Measurements from ENCODE around the gene PALLD.

The PALLD gene

DNA sequence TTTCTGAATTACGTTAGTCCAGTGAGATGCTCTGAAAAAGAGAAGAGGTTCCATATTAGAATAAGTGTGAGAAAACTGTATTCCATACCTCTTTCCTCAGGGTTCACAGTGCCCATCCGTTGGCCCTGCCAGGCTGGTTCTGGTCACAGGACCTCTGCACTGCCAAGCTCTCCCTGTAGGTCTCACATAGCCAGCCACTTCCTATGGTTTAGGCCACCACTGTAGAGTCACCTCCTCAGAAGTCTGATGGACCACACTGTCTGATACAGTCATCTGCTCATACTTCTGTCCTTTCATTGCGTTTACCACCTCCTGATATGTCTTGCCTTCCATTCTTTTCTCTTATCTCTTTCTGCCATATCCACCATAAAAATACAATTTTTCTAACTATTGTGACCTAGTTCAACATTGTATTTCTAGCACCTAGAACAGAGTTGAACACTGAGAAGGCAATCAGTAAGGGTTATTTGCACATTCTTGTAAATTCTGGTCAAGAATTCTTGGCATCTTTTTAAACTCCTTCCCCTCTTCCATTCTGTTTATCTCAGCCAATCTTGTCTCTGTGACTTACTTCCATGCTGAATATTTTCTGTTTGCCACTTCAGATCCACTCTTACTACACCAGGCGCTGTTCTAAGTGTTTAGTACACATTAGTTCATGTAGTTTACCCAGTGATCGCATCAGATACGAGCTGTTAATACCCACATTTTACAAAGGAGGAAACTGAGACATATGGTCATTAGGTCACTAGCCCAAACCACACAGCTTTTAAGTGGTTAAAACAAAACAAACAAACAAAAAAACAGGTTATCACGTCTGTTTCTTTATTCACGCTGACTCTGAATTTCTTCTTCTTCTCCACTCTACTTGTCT, 387.6 kb downstream of the PALLD start:
- DNase-seq = no peak

DNA sequence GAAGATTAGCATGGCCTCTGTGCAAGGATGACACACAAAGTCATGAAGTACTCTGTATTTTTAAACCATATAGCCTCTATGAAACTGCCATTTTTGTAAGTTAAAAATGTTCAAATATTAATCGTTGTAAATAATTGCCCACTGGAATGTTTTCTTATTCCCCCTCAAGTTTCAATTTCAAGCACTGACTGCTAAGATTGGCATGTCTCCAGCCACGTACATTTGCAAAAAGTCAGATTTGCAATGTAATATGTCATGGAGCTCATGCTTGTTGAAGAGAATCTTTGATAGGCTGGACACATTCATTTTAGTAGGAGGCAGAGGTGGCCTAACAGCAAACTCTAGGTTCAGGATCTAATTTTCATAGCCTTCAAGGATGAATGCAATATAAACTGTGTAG, 388.5 kb downstream of the PALLD start:
- no peak for DNase-seq

DNA sequence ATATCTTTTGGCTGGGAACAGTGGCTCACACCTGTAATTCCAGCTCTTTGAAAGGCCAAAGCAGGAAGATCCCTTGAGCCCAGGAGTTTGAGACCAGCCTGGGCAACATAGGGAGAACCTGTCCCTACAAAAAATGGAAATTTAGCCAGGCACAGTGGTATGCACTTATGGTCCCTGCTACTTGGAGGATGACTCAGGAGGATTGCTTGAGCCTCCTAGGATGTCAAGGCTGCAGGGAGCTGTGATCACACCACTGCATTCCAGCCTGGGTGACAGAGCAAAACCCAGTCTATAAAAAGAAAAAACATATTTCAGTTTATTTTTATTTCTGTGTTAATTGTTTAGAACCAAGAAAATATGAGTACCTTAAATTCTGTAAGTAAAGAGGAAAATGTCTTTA, 389.5 kb downstream of the PALLD start:
- no peak for DNase-seq

DNA sequence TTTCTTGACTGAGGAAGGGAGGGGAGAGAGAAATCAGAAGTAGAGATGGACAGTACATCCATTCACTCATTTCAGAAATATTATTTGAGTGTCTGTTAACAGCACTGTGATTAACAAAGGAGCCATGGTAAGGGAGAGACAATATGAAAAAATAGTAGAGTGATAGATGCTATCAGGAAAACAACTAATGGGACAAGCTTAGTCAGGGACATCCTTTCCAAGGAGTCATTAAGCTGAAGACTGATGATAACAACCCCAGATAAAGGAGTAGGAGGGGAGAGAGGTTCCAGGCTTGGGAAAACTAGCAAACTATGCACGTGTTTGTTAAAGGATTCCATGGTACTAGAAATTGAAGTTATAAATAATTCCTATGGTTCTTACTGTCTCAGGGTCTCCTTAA, 391.0 kb downstream of the PALLD start:
- no peak for DNase-seq

DNA sequence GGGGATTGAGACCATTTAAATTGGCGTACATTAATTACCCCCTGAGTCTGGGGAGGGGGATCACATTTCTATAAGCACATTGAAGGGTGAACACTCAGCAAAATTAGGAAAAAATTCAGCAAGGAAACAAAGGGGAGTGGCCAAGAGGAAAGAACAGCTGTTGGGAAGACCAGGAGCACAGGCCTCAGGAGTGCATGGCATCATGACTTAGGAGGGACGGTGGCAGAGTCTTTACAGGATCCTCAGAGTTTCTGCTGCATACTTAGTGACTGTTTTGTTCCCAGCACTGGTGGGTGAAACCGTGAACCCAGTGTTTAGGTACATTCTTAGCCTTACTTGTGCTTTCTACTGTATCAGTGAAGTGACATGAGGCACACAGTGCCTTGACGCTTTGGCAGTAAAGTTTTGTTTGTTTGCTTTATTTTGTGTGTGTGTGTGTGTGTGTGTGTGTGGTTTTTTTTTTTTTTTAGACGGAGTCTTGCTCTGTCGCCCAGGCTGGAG, 391.9 kb downstream of the PALLD start:
- DNase-seq = no peak

DNA sequence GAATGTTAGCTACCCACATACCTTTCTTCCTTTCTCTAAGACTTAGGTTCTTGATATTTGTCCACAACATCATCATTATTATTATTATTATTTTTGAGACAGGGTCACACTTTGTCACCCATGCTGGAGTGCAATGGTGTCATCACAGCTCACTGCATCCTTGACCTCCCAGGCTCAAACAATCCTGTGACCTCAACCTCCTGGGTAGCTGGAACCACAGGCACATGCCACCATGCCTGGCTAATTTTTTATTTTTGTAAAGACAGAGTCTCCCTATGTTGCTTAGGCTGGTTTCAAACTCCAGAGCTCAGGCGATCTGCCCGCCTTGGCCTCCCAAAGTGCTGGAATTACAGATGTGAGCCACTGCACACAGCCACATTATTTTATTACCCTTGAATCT, 394.2 kb downstream of the PALLD start:
- no peak for DNase-seq

DNA sequence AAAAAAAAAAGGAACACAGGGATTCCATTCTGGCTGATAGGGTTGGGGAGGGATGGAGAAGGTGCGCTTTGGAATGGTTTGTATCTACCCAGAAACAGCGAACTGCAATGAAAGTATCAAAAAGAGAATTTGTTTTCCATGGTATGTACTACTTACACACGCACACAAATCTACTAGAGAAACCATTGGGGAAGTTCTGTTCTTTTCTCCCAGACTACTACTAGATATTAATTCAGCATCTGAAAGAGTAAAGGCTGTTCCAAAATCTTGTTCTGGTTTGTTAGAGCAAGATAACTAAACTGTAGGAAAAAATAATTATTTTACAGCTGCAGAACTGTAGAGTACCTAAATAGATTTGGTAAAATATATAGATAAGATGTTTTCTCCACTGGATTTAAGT, 394.8 kb downstream of the PALLD start:
- DNase-seq = no peak

DNA sequence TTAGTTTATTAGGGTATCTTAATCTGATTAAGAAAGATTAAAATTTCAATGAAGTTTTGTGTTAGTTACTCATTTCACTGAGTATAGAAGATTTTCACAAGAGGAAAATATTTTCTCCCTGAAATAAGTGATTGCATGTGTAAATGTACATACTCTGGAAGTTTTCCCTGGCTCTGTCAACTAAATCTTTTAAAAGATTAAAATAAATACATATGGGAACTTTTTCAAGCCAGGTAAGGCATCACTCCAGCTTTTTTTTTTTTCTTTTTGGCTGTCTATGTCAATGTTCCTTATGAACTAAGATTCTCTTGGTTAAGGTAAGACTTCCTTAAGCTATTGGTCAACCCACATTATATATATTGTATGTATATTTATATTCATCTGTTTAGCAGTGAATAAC, 395.6 kb downstream of the PALLD start:
- DNase-seq = no peak

DNA sequence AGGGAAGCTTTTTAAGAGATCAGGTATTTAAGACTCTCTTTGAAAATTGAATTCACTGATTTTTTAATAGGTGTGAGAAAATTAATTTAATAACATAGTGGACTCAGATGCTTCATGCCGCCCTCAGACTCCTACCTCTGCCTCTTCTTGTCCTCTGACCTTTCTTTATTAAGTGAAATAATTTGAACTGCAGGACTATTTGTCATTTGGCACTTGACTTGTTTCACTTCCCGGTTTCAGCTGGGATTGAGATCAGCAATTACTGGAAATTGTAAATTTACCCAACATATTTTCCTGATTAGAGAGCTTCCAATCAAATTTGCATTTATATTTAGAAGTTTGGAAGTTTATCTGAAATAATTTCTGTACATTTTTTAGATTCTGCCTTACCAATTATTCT, 396.4 kb downstream of the PALLD start:
- DNase-seq = no peak

DNA sequence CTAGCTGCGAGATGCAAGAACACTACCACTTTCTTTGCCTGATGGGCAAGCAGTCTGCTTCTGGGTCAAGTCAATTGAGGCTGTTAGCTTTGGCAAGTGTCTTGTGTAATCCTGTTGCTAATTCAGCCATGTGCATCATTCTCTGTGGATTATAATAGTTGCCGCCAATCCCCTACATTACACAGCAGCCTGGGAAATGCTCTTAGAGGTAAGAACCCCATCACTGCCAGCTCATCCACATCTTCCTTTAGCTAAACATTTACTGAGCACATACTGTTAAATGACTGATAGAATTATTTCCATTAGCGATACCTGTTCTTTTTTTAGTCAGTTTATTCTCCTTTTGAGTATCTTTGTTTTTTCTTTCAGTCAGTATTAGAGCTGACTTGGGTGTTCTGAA, 397.0 kb downstream of the PALLD start:
- no peak for DNase-seq

DNA sequence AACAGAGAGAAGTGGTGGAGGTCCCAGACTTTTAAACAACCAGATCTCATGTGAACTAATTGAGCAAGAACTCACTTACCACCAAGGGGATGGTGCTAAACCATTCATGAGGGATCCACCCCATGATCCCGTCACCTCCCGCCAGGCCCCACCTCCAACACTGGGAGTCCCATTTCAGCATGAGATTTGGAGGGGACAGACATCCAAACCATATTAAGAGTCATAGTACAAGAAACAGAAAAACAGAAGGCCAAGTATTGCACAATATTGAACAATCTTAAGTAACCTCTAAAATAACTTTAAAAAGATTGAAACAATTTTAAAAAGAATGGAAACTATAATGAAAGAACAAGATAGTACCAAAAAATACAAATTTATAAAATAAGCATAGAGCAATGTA, 403.2 kb downstream of the PALLD start:
- no peak for DNase-seq

DNA sequence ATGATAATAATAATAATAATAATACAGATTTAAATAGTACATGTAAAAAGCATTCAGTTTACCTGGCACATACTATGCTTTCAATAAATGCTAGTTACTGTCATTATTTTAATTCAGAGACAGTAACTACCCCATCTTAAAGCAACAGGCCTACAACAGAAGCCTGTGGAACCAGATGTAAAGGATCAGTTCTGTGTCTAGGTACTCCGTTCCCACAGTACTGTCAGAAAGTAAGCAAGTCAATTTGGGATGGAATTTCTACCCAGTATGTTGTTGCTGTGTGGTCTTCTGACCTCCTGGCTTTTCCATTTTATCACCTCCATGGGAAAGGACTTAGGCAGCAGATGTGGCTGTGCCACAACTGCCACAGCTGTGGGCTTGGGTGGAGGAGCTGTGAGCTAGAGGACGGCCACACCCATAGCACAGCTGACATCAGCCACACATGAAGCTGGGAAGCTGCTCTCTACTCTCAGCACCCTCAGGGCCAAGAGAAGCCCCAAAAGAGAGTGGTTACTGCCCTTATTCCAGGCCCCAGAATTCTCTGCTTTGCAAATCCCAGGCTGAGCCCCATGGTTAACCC, 410.4 kb downstream of the PALLD start:
- no peak for DNase-seq

DNA sequence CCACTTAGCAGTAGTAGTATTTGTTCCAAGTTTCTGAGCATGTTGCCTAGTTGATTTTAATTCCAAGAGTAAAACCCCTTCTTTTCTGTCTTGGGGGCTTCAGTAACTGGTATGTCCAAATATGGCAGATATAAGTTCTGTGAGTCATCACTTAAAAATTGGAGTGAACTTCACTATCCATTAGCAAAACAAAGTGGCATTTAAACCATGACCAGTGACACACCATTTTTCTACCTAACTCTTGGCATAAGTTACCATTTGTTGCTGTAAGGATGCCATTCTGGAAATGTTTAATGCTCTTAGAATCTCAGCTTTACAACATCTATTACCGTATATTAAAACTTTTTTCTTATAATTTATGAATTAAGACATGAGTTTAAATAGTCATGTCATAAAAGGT, 411.2 kb downstream of the PALLD start:
- no peak for DNase-seq

DNA sequence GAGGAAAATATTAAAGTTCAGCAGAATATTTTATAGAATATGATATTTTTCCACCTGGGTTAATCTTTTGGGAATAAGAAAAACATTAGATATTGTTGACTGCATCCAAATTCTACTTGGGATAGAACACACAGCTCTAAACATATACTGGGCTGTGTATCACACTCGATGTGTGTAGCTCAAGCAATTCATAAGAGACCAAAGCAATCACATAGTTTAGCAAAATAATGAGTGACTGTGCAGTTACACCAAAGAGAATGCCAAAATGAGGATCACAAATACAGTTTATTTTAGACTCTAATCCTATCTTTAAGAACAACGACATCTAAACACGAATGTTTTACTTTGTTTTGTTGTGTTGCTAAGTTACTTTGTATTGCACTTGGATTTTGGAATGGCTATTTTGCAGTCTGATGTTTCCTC, 412.0 kb downstream of the PALLD start:
- no peak for DNase-seq

DNA sequence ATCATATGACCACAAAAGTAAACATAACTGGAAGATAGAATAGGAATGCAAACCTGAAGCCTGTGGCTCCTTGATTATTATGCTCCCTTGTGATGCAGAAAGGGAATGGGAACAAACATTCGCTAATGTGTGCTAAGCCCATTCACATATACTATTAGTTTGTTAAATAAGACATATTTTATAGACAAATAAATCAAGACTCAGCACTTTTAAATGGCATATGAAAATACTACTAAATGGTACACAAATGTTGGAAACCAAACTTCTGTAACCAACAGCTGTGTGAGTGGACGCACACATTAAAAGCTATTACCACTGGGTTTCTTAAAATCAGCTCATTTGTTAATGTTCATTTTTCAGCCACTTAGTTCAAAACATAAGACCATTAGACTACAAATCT, 417.2 kb downstream of the PALLD start:
- DNase-seq = no peak

DNA sequence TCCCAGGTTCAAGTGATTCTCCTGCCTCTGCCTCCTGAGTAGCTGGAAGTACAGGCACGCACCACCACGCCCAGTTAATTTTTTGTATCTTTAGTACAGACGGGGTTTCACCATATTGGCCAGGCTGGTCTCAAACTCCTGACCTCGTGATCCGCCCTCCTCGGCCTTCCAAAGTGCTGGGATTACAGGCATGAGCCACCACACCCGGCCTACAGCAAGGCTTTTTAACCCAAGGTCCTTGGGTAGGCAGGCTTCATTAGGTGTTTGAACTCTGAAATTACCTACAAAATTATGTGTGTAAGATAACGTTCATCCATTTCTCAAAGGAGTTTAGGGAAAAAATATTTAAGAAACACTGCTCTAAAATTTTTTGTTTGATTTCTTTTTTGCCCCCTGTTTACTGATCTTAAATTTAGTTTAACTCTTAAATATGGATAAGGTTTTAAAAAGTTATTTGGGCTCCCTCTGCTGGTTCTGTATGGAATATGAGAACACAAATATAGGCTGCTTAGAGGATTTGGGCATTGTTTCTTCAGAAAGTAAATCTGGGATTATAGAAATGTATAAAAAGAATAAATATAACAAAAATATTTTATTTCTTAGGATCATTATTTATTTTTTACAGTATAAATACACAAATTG, 420.4 kb downstream of the PALLD start:
- peak; percentile 30 for DNase-seq

DNA sequence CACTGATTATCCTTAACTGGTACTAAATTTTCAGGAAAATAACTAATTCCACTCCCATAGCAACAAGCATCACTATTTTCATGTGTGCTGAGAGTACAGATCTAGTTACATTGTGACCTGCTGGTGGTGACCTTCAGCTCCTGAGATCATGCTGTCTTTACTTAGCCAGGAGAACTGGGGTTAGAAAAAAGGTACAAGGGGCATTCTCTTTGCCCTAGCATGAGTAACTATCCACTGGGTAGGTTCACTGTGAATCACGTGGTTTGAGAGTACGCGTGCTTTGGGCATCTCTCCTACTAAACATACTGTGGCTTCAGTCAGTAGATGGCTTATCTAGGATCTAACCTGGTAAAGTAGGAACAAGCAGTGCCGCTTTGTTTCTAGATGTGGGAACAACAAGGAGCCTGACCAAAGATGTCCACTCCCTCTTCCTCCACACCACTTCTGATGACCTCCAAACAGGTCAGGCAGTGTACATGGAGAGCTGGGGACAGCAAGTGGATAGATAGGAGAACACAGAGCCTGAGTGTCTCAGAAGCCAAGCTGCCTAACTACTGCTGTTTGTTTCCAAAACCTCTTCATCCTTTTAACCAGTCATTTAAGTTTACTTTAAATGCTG, 423.0 kb downstream of the PALLD start:
- no peak for DNase-seq

DNA sequence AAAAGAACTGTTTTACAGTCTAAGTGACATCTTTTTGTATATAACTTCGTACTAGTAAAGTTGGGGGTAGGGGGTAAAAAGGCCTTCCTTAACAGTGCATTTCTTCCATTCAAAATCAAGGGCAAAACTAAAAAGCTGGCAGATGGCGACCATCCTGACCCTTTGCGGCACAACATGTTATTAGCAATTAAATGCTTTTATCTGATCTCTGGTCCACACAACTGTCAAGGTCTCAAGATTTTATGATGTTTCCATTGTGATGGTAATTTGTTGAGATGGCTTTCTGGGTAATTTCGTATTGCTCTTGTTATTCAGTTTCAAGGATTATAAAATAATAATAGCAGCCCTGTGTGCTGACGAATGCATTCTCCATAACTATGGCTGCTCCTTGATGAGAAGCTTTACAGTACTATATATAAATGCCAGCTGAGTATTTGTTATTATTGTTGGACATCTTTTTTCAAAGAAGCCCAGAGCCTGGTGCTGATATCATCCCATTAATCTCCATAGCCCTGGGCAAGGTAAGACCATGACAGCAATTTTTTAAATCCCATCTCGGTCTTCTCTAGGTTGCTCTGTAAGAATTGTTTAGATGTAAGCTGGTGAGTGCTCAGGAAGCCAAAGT, 423.7 kb downstream of the PALLD start:
- DNase-seq = no peak

DNA sequence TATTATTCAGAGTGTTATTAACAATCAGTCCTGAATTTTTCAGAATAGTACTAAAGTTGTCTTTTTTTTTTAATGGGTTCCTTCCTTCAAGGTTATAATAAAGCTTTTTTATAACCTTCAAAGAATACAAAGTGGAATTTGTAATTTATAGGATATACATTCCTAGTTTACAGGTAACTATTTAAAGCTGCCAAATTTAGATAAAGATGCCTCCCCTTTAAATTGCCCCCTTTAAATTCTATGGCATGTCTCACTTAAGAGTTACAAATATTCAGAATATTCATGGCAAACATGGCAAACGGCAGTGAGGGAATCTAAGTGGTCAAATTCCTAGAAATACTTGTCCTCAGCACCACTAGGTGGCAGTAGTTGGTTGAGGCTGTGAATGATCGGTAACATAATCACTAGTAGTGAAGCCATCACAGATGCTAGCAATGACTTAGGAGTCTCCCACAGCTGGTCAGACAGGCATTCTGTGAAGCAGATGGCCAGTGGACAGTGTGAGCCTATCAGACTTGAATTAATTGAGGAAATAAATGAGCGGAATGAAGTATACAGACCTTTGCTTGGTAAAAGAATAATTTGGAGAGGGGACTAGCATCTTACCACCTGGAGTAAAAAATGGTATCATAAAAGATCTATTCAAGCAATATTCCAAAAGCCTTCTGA, 426.8 kb downstream of the PALLD start:
- peak; percentile 63 for DNase-seq

DNA sequence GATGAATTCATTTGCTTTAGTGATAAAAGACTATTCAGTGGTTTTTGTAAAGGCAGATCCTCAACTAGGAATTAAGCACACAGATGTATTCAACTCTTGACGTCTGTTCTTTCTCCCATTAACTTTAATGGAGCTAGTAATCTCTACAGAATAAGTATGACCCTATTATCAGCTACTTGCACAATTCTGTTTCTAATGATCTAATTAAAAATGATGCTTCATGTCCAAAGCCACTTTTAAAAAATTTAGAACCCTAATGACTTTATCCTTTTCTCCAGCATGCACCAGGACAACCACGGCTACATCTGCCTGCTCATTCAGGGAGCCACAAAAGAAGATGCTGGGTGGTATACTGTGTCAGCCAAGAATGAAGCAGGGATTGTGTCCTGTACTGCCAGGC, 427.8 kb downstream of the PALLD start:
- no peak for DNase-seq

DNA sequence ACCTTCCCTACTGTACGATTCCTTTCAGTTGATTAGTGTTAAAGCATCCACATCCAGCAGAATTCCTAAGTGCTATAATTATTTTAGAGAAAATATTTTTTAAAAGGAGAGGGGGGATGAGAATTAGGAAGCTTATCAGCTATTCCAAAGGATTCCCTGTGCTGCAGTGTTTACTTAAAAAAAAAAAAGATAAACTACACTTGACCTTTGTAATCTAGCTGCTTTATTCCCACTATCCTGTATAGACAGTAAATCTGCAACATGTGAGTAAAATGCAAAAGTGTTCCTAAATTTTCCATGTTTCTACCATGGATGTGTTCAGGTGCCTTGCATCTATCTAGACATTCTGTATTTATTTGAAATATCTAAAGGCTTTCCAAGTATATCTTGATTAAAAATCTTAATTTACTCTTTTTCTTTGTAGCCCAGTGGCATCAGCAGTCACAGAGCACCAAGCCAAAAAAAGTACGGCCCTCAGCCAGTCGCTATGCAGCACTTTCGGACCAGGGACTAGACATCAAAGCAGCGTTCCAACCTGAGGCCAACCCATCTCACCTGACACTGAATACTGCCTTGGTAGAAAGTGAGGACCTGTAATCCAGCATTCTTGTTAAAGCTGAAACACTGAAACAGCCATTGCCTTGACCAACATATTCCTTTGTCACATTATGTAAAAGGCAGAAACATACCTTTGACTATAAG, 429.1 kb downstream of the PALLD start:
- no peak for DNase-seq

DNA sequence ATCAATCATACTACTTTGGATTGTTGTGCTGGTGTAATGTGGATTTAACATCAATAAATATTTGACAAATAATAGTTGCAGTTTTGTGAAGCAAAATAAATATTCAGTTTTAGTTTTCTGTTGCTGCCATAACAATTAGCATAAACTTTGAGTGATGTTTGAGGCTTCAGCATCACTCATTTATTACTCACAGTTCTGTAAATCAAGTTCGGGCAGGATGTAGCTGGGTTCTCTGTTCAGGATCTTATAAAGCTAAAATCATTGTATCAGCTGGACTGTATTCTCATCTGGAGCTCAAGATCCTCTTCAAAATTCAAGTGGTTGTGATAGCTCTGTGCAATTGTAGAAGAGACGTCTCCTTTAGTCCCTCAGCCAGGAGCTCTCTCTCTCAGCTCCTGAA, 431.5 kb downstream of the PALLD start:
- DNase-seq = no peak

Measured in activated CD4-positive, alpha-beta T cell treated with anti-CD3 and anti-CD28 coated beads, Interleukin-10, Interleukin-2, amounts not matched to agents 100 ng/mL and 50 ng/mL, durations not matched to agents 16 hours and 8 hours (primary cell).